Stimulated activated CD8-positive, alpha-beta memory T cell treated with anti-CD3 and anti-CD28 coated beads, Interleukin-15, amount 100 ng/mL, for 48 hours (primary cell): ENCODE measurements around the gene MIXL1.
"Not testable (repeated sequence)": the region's sequence is repeated elsewhere in the genome, so short reads cannot be mapped to it uniquely, and the experiment has no call there.

Source experiments
- DNase-seq, 2 donors: peaks; one replicate each; pipeline ENCODE4 v3.0.0-alpha.2; 2020; ENCODE audit warnings: low read depth in 2 of 2

The MIXL1 gene

DNA sequence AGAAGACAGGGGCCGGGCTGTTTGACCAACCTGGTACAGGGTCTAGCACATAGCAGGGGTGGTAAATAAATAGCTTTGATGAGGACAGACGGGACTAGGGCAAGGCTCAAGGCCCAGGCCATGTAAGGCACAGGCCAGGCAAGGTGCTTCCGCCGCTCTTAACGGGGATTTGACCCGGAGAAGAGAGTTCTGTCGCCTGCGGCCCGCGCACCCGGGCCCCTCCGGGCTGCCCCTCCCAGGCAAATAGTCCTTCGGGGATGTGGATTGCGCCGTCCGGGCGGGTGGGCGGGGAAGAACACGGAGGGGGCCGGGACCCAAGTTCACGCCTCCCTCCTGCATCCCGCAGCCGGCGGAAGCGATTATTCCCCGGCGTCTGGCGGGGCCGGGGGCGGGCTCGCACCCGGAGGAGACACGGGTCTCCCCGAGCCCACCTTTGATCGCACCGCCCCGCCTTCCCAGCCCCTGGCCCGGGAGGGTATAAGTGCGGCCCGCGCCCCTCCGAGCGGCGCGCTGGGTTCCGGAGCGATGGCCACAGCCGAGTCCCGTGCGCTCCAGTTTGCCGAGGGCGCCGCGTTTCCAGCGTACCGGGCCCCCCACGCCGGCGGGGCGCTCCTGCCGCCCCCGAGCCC, at the start of gene MIXL1:
MIXL1 (plus strand) TSS at position 508 of the 629 bp plus-strand sequence; CDS start at position 526, 18 bp downstream.
- no peak for DNase-seq

- DNase-seq: no peak
Observed at GRCh38 chr1:226176870-226177269, 46.6 kb upstream of the MIXL1 start.

- DNase-seq: no peak
Observed at GRCh38 chr1:226181996-226182714, 41.3 kb upstream of the MIXL1 start.

GRCh38 chr1:226185141-226186036, 38.1 kb upstream of the MIXL1 start:
- no peak for DNase-seq

GRCh38 chr1:226186124-226187018, 37.1 kb upstream of the MIXL1 start, which contains the start of gene ACBD3:
Gene ACBD3 (minus strand): TSS chr1:226186741. CDS start chr1:226186675, 66 bp downstream.
- DNase-seq: peak; percentile 80

GRCh38 chr1:226187019-226187322, 36.5 kb upstream of the MIXL1 start:
- DNase-seq: no peak

DNA sequence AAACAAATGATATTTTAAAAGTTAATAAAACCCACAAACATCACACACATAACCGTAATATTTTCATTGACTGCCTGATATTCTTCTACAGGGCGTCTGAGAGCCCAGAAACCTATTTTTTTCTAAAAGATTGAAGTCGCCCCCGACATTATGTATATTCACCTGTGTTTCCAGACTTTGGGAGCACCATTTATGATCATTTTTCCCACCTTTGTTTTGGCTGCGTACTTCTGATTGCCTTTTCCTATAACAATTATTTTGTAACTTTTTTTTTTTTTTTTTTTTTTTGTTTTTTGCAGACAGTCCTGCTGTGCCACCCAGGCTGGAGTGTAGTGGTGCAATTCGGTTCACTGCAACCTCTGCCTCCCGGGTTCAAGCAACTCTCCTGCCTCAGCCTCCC, 36.1 kb upstream of the MIXL1 start:
- DNase-seq: no peak

GRCh38 chr1:226195144-226195543, 28.3 kb upstream of the MIXL1 start:
- no peak for DNase-seq

GRCh38 chr1:226199971-226200370, 23.5 kb upstream of the MIXL1 start:
- DNase-seq: no peak

- no peak for DNase-seq
Observed at GRCh38 chr1:226201029-226201593, 22.4 kb upstream of the MIXL1 start.

DNA sequence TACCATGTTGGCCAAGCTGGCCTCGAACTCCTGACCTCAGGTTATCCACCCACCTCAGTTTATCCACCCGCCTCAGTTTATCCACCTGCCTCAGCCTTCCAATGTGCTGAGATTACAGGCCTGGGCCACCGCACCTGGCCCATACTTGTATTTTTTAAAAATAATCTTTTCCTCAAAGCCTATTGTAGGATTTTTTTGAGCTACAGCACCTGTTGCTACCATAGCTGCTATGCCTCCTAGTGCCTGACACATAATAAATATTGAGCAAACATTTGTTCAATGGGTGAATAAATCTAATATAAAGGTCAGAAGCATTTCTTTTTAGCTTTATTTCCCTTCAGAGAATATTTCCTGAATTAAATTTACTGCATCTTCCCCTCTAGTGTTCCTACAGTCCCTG, 21.2 kb upstream of the MIXL1 start:
- no peak for DNase-seq

GRCh38 chr1:226202666-226203065, 20.8 kb upstream of the MIXL1 start:
- not testable (repeated sequence) for DNase-seq

DNA sequence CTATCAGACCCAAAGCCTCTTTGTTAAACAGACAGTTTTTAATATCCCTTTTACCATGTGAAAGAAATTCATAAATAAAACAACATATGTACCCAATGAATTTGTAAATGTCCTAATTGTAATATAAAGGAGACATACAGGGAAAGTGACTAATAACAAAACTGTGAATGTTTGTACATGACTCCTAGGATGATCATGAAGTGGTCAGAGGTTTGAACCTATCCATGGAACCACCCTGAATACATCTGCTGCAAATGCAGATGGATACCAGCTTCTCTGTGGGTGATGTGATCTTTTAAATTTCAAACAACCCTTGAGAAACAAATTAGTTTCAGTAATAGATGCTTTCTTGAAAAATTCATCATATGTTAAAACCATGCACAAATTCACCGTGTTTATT, 20.2 kb upstream of the MIXL1 start:
- no peak for DNase-seq

DNA sequence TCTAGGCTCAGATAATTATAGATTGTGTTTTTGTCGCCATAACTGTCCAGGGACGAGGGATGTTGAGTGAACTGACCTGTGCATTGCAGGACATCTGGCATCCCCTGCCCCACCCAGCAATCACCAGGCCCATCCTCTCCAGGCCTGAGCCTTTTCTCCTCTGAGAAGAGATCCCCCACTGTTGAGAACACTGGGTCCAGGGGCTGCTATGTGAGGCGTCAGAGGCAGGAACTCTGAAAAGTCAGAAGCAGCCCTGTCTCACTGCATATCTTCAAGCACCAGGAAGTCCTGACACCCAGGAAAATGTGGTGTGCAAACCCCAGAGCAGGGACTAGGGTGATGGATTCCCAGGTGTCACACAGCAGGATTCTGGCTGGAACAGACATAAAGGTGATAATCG, 19.8 kb upstream of the MIXL1 start:
- no peak for DNase-seq

GRCh38 chr1:226204198-226204597, 19.3 kb upstream of the MIXL1 start:
- DNase-seq: no peak

DNA sequence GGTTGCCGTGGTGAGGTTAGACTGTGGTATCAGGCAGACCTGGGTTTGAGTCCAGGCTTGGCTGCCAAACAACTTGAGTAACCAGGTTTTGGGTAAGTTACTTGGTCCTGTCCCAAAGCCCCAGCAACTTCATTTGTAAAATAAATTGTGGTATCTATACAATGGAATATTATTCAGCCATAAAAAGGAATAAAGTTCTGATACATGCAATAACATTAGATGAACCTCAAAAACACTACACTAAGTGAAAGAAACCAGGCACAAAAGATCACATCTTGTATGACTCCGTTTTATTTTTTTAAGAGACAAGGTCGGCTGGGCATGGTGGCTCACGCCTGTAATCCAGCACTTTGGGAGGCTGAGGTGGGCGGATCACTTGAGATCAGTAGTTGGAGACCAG, 16.4 kb upstream of the MIXL1 start:
- no peak for DNase-seq

DNA sequence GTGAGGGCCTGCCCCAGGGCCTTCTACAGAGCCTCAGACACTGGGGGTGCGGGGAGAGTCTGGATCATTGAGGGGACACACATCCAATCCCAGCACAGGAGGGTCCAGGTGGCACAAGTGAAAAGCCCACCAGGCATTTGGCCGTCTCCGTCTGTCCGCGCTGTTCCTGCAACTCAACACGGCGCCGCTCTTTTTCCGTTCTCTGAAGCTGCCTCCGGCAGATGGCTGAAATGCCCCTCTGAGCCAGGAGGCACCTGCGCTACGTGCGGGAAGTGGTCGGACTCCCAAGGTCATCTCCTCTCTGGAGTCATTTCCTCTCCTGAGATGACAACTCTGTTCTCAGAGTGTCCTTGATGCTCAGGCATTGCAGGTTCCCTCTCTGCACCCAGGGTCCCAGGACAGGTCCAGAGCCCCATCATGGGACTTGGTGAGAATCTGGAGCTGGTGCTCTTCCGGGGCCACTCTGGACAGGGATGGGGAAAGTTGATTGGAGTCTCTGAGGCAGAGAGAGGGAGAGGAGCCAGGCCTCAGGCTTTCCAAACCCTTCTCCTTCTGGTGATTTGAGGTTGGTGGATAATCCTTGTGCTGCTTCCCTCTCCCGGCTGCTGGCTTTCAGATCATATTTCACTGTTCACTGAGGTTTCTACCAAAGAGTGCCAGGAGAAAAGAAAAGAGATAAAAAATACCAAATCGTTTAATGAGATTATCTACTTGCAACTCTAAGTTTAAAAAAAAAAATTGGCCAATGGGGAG, 14.0 kb upstream of the MIXL1 start:
- no peak for DNase-seq

GRCh38 chr1:226210571-226211176, 12.8 kb upstream of the MIXL1 start:
- DNase-seq: no peak

GRCh38 chr1:226211181-226211821, 12.2 kb upstream of the MIXL1 start:
- no peak for DNase-seq

DNA sequence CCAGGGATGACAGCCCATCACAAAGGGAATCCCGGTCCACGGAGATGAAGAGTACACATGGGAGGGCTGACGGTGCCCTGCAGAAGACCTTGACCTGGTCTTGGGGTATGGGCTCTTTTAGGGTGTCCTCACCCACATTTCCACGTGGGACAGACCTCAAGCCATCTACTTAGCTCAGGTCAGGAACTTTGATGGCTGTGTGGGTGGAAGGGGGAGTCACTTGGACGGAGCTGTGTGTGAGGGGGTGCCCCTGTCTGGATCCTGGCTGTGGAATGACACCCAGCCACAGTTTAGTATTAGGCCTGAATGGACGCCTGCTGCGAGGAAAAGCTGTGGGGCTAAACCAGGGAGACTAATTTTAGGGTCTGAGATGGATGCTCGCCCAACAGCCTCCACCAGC, 10.9 kb upstream of the MIXL1 start:
- no peak for DNase-seq
